ENCODE results near the gene MAST4.

The MAST4 gene

DNA sequence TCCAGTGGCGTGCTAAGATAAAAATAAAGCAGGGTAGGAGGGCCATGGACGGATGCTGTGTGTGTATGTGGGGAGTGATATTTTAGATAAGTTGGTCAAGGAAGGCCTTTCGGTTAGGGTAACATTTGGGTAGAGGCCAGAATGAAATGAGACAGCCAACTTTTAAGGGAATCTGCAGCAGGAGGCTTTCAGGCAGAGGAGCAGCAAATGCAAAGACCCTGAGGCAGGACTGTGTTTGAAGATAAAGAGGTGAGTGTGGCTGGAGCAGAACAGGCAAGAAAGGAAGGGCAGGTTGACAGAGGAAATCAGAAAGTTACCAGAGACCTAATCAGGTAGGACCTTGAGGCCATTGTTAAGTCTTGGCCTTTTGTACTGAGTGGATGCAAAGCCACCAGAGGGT is 106.2 kb downstream of the MAST4 start:
- no peak for DNase-seq (ENCODE audit: low spot score)

DNA sequence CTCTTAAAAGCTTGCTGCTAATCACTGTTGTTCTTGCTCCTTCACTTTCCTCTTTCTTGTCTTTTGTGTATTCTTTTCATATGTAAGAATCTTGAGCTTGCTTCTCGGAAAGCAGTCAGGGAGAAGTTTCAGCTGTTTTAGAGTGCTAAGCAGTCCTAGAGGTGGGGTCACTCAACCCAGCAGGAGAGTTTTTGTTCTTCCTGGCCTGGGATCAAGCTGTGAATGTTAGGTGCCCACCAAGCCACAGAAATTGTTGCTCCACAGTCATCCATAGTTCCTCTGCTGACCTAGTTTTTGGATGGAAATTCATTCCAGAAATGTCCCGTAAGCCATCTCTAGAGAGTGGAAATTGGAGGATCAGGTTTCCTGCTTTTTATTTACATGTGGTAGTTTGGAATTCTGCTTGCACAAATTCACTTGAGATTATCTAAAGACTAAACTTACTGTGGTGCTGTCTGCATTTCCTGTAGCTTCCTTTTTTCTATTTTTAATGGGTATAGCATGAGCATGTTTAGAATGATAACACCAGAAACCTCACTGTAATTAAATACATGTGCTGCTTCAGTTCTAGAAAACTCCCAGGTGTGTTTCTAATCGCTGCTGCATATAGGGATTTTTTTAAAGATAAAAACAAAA is 108.7 kb downstream of the MAST4 start:
- DNase-seq (ENCODE audit: low spot score) = no peak

DNA sequence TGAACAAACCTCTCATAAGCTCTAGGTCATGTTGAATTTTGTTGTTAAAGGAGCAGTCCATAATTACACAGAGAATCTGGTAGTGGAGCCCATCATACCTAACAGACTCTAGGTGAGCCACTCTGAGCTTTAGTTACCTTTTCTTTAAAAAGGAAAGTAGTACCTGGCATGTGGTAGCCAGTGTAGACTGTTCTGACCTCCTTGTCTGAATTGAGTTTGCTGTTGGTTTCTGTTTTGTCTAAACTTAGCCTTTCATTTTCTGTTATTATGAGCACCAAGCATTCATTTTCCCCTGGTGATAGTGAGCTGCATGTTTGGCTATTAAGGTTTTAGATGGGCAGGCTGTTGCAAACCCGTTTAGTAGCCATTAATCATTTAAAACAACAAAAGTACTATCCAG is 112.2 kb downstream of the MAST4 start:
- DNase-seq (ENCODE audit: low spot score) = no peak

DNA sequence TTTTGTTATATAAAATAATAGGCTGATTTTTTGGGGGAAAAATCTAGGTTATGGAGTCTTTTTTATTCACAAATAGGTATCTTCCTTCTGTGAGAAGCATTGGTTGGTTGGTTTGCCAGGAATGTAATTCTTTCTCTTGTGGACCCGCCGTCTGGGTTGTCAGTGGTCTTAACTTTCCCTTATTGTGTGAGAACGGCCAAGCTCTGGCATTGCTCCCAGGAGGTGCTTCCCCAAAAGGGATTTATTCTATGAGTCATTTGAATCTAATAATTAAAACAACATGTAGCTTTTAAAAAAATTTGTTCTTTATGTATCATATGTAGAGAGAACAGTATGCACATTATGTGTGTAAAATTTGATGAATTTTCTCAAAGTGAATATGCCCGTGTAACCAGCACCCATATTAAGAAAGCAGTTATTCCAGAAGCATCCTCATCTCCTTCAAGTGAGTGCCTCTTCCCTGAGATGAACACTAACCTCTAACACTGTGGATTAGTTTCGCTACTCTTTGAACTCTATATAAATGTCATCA is 114.4 kb downstream of the MAST4 start:
- DNase-seq (ENCODE audit: low spot score) = no peak

DNA sequence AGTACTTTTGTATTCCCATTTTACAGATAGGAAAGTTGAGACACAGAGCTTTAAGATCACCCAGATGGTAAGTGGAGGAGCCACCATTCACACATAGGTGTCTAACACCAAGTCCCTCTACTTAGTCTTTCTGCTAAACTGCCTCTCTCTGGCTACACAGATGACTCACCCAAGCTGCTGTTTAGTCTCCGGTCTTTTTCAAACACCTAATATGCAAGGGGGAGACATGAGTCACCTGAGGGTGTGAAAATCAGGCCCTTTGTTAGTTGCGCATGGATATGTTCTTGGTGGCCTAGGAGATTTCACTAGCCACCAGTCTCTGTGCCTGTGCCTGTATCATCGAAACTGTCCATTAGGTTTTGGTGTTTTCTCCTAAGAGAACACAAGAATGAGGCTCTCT is 117.8 kb downstream of the MAST4 start:
- DNase-seq (ENCODE audit: low spot score) = no peak

DNA sequence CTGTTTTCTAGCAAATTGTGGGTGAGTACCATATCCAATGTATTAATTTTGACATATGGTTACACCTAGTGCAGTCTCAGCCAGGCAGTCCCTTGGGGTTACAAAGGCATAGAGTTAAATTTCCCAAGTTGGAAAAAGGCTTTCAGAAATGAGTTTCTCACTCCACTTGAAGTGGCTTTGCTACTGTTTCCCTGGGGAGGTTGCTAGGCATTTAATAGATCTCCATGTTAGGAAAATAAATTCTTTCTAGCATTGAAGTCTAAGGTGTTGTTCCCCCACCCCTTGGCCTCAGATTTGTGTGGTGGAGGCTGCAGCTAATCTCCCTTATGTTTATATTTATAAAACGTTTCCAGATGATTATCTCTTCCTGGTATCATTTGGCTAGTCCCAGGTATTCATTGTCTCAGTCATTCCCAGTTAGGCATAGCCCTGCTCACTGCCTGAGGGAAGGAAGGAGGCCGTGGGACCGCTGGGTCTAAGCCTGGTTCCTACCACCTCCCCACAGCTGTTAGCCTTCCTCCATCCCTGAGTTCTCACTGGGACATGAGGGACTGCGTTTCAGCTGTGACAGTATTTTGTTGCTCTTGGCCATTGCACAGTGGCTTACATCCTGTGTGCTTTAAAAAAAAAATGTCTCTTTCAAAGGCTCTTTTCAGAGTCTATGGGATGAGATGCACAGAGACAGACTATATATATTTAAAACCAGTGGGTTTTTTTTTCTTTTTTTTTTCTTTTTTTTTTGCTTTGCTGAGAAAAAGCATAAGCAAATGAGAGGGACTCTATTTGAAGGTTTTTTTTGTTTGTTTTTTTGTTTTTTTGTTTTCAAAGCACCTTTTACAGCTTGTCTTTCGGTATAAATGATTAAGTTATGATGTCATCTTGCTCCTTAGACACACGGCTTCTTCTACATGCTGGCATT is 121.5 kb downstream of the MAST4 start:
- DNase-seq (ENCODE audit: low spot score) = no peak

DNA sequence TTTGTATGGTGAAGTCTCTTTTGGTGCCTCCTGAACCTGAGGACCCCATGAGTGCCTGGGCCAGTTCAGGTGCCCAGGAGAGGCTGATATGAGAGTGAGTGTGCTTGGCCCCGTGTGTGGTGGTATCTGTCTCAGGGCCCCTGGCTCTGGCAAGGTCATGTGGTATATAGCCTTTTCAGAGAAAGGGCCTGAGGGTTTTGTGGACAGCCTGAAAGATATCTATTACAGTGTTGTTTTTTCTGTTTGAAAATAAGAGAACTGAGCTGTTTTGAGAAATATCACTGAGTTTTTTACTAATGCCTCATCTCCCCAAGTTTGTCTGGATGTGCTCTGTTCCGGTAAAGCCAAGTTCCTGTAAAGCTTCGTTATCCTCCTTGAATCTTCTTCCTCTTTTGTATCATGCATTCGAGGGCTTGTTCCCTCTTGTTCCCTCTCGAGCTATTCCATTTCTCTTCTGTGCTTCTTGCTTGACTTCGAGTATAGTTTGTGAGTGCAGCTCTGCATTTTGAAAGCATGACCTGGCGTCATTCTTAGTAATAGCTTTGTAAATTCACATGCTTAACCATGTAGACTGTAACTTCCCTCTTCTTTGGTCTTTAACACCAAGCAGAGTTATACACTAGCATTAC is 122.3 kb downstream of the MAST4 start:
- no peak for DNase-seq (ENCODE audit: low spot score)

DNA sequence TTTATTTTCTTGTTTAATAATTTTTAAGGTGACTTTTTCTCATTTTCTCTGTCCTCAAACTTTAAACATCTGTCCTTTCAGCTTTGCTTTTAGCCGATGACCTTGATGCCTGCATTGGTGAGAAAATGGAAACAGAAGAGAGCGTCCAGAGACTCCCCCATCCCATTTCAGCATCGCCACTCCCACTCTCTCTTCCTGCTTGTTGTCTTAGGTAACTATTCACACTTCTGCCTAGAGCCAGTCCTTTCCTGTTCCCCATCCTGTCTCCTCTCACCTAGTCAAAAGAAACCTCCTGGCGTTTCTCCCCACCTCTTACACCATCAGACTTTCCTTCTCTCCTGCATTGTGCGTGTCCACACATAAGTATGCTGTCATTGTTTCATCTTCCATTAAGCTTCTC is 124.6 kb downstream of the MAST4 start:
- DNase-seq (ENCODE audit: low spot score) = no peak

DNA sequence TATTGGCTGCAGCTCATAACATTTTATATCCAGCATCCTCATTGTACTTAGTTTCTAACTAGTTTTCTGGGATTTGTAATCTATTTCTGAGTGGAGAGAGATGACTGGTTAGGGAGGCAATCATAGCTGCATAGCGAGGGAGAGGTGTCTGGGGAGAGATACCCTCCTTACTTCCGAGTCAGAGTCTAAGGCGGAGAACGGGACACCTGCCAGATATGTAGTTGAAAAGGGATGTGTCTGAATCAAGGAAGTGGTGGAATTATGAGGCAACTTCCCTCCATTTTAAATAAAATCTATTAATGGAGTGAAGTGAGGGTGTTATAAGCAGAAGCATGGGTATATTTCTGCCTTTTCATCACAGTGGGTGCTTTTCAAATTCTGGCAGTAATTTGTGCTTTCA is 126.5 kb downstream of the MAST4 start:
- no peak for DNase-seq (ENCODE audit: low spot score)

DNA sequence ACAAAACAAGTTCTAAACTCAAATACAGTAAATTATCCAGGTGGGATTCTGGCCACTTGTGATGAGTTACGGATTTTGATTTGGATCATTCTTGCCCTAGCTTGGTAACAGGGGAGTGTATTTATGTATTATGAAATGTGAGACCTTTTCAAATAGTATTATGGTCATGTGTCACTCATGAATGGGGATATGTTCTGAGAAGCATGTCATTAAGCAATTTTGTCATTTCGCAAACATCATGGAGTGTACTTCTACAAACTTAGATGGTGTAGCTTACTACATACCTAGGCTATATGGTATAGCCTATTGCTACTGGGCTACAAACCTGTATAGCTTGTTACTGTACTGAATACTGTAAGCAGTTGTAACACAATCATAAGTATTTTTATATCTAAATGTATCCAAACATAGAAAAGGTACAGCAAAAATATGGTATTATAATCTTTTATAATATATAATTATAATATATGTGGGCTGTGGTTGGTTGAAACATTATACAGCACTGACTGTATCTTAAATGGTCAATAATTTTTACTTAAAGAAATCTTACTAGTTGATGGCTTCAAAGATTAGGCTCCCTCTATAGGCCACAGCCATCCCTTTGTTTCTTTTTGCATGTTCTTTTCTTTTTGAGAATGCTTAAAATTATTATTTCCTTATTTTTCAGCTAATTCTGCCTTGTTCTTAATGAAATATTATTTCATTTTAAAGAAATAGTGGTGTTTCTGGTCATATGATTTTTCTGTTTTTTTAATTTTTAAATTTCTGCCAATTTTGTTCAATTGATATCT is 128.4 kb downstream of the MAST4 start:
- no peak for DNase-seq (ENCODE audit: low spot score)

DNA sequence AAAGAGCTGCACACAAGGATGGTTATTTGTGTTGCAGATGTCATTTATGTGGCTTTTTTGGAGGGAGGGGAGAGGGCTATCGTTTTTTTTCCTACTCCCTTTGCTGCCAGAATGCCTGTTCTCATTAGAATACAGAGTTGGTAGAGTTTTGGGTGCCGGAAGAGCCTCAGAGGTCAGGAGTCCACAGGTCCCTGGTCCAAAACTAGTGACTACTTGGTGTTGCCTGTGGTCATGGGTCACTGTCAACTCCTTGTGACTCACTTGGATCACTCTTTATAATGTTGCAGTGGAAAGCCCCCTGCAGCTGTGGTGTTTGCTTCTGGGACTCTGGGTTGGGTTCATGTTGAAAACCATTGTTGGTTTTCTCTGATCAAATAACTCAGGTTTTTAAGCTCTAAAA is 131.4 kb downstream of the MAST4 start:
- DNase-seq (ENCODE audit: low spot score) = no peak

DNA sequence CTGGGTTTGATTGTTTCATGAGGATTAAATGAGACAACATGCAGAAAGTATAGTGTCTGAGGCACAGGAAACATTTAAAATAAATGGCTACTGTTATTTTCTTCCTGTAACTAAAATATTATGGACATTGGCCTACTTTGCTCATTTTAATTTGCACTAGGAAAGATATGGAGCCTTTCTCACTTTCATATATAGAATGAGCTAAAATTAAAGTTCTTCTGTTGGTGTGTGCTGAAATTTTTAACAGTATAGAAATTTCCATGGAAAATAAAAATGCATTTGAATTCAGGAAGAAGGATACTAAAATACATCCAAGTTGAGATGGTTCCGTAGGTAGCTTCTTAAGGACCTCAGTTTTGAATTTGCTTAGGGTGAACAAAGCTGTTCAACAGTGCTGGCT is 131.9 kb downstream of the MAST4 start:
- DNase-seq (ENCODE audit: low spot score) = no peak

DNA sequence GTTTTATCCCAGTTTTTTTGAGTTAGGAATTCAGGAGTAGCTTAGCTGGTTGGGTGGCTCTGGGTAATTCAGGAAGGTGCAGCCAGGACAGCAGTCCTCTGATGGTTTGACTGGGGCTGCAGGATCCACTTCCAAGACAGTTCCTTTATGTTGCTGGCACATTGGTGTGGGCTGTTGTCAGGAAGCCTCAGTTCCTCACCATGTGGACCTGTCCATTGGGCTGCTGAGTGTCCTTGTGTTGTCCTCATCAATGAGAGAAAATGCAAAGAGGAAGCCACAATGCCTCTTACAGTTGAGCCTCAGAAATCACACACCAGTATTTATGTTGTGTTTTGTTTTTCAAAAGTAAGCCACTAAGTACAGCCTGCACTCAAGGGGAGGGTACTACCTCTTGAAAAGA is 140.9 kb downstream of the MAST4 start:
- no peak for DNase-seq (ENCODE audit: low spot score)

DNA sequence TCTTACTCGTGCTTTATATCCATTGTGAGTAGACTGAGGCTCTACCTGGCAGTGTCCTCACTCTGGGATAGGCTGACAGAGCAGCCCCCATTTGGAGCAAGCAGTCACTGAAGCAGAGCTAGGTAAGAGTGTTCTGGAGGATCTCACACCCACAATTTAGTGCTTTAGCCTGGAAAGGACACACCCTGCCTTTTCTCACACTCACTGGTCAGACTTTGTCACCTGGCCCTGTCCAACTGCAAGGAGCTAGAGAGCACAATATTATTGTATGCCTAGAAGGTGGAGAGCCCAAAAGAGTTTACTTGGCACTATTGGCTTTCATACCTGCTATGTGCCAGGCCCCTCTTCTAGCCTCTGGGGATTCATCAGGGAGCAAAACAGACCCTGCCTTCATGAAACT is 141.9 kb downstream of the MAST4 start:
- no peak for DNase-seq (ENCODE audit: low spot score)

DNA sequence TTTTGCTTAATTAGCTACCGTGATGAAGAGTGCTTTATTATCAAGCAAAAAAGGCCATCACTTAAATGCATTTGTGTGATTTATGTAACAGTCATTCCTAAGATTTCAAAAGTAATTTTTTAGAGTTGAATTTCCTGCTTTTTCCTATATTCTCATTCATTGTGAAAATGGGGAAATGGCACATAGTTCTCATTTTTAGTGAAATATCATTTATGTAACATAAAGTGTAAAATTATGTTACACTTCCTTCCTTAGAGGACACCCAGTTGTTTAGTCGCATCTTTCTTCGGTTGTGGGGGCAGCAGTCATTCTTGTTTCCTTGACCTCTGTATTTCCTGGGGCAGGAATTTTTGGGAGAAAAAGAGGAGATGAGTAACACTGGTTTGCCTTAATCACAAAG is 142.8 kb downstream of the MAST4 start:
- no peak for DNase-seq (ENCODE audit: low spot score)

DNA sequence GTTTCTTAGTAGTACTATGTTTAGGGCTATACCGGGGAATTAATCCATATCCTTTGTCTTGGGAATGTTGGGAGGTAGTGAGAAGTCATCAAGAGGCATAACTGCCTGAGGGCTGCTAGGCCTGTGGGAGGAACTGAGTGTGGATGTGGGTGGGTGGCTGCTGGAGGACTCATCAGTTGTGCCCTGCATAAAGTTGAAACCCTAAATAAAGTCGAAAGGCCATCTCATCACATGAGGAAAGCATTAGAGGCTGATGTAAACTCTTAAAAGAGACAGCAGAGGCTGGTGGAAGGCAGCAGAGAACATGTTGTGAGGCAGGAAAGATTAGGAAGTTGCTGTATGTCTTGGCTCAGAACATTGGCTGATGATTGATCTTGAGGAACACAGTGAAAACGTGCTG is 143.8 kb downstream of the MAST4 start:
- DNase-seq (ENCODE audit: low spot score) = no peak

DNA sequence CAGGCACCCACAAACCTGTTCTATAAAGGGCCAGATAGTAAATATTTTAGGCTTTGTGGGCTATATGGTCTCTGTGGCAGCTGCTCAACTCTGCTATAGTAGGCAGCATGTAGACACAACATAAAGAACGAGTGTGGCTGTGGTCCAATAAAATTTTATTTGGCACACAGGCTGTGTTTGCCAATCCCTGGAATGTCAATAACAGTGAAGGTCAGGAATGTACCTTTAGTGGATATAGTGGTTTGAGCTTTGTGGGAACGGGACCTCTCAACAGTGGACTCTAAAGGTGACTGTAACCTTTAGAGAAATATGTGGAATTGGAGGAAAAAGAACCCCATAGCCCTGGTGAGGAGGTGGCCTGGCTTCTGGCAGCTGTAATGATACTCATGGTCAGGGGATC is 145.2 kb downstream of the MAST4 start:
- no peak for DNase-seq (ENCODE audit: low spot score)

DNA sequence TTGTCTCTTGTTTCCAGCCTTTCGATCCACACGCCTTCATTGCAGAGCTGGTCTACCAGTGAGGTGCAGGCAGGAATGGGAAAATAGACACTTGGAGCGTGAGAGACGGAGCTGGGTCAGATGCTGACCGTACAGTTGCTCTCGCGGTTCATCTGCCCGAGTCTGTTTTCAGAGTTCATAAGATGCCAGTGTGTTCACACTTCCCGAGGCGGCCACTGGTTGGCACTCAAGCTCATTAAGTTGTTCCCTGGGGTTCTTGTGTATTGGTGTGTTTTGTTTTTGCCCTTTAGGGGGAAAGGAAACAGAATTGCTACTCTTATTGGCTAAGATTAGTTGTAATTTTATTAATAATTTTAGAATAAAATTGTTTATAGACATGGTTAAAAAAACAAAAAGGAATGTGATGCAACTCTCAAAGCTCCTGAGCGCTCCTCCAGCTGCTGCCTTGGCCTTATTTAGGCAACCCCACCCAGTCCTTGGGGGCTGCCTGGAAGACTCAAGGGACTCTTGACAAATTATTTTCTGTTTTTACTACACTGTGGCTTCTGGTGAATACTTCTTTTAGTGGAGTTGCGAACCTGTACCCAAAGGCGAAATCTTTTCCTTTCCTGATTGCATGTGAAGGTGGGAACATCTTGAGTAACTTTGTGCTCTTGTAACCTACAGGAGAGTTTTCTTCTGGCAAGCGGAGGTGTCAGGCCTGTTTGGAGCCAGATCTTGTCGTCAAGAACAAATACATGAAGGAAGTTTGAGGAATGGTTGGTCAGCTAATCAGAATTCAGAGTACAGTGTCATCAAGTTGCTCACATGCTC is 146.1 kb downstream of the MAST4 start:
- DNase-seq (ENCODE audit: low spot score) = peak; percentile 10

DNA sequence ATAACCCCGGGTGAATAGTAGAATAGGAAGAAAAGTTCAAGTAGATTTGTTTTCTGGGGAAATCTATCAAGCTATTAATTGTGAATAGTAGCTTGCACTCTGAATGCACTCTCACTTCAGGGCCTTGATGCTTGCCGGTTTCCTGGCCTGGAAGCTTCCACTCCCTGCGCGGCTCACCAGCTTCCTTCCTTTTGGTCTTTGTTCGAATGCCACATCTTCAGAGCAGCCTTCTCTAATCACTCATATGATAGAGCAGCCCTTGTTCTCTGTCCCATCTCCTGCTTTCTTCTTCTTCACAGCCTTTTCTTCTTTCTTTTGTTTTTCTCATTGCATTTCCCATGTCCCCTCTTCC is 146.7 kb downstream of the MAST4 start:
- DNase-seq (ENCODE audit: low spot score) = no peak

DNA sequence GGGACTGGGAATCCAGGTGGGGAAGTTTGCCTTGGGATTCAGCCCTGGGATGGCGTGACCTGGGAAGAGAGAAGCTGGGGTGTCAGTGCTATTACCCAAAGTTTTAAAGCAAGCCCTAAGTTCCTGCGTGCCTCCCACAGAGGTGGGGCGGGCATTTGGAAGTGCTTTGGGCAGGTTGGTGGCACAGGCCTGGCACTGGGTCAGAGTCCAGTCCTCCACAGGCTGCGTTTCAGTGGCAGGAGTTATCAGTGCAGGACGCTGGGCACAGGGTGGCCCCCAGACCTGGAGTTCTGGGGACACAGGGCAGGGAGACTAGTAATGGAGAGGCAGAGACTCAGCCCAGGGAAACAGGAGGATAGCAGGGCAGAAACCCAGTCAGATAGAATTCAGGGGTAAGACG is 147.2 kb downstream of the MAST4 start:
- DNase-seq (ENCODE audit: low spot score) = no peak

DNA sequence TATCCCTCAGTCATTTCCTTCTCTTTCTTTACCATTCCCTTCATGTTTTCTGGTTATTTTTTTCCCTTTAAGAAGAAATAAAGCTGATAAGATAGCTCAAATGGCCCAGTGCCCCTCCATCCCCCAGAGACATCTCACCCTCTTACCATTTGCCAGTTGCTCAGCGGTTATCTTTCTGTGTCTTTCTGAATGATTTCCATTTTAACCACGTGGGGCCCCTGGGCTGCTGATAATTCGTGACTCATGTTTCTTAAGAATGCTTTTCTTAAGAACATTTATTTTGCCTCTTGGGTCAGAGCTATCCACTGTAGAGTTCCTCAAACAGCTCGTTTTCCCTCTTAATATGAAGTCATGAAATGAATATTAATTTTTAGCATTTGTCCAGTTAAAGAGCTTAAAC is 147.8 kb downstream of the MAST4 start:
- DNase-seq (ENCODE audit: low spot score) = peak; percentile 52

Data from hematopoietic multipotent progenitor cell treated with erythropoietin and hydrocortisone succinate and interleukin-3 and kit ligand, for 15 days (in vitro differentiated cells).